Panc1 (cell line): ENCODE data around the gene CFAP100.

Source experiments
- CTCF ChIP-seq: fragments of 450-650 bp; IDR thresholded peaks from 2 replicates; pipeline ENCODE4 v1.5.1; 2017; ENCODE audit warnings: mild to moderate bottlenecking
- POLR2AphosphoS5 ChIP-seq: IDR thresholded peaks from 2 replicates; pipeline ENCODE4 v1.6.1; 2012; ENCODE audit warnings: mild to moderate bottlenecking, low read depth, low read length, moderate library complexity
- REST ChIP-seq, 2 experiments: IDR thresholded peaks; 2 replicates each; pipeline ENCODE4 v1.6.1; 2011 to 2012; ENCODE audit warnings: low read depth in 2 of 2, control low read depth in 1 of 2, low read length in 1 of 2, mild to moderate bottlenecking in 1 of 2, moderate library complexity in 1 of 2; ENCODE audit not compliant: insufficient read depth in 1 of 2
- SIN3A ChIP-seq: IDR thresholded peaks from 2 replicates; pipeline ENCODE4 v1.6.1; 2012; ENCODE audit warnings: low read depth, mild to moderate bottlenecking, low read length, moderate library complexity, borderline replicate concordance; ENCODE audit not compliant: insufficient read depth
- TCF7L2 ChIP-seq: IDR thresholded peaks from 2 replicates; pipeline ENCODE4 v1.6.1; 2011; ENCODE audit warnings: mild to moderate bottlenecking, low read depth, low read length, inconsistent platforms

- no peak for TF ChIP-seq CTCF
- TF ChIP-seq SIN3A, result no peak
- no peak for TF ChIP-seq POLR2AphosphoS5
- no peak for TF ChIP-seq REST (IDR thresholded peaks at IDR 0.05; ENCODE audit: insufficient read depth in 1 of 2, low read depth in 2 of 2, low read length in 1 of 2)
- no peak for TF ChIP-seq TCF7L2
These were observed 38.4 kb downstream of the CFAP100 start for GRCh38 chr3:126433105-126433430.
